Kidney (tissue), 14 donors: ENCODE data around the gene DCXR. TPM values are rescaled to one million over a fixed set of nuclear protein-coding genes. Genes with fewer than 3 reads are reported as not detected.

Source experiments
- DNase-seq, 5 donors: peaks; one replicate each; pipeline ENCODE4 v3.0.0-alpha.2; 2013 to 2020
- FAIRE-seq: peaks from 2 replicates; lab custom pipeline; 2012; peaks lifted over from hg19 to GRCh38; lab: Jason Lieb, UNC
- H3K27ac ChIP-seq, 2 donors: one replicate each; pipeline ENCODE4 v1.7.0; 2013; ENCODE audit warnings: low read depth in 2 of 2, low read length in 2 of 2, inconsistent platforms in 1 of 2
- H3K27me3 ChIP-seq: one replicate; pipeline ENCODE4 v1.7.1; 2013; ENCODE audit warnings: low read length, inconsistent platforms; ENCODE audit not compliant: control insufficient read depth, insufficient read depth
- H3K36me3 ChIP-seq, 3 donors: one replicate each; pipeline versions ENCODE4 v1.7.0 to v1.7.1; 2013; ENCODE audit warnings: low read length in 3 of 3, control low read depth in 1 of 3, inconsistent platforms in 1 of 3; ENCODE audit not compliant: insufficient read depth in 3 of 3, control insufficient read depth in 2 of 3
- H3K4me1 ChIP-seq, 3 donors: one replicate each; pipeline versions ENCODE4 v1.7.0 to v1.7.1; 2013; ENCODE audit warnings: low read length in 3 of 3, inconsistent platforms in 1 of 3, low read depth in 1 of 3; ENCODE audit not compliant: control insufficient read depth in 2 of 3, insufficient read depth in 2 of 3
- H3K4me3 ChIP-seq, 3 donors: one replicate each; pipeline versions ENCODE4 v1.7.0 to v1.8.1; 2013; ENCODE audit warnings: low read length in 3 of 3, control low read depth in 1 of 3, inconsistent platforms in 1 of 3
- H3K9ac ChIP-seq, 3 donors: one replicate each; pipeline versions ENCODE4 v1.7.0 to v1.7.1; 2013; ENCODE audit warnings: low read length in 3 of 3, control low read depth in 1 of 3, inconsistent platforms in 1 of 3
- H3K9me3 ChIP-seq, 3 donors: one replicate each; pipeline versions ENCODE4 v1.7.0 to v1.7.1; 2013; ENCODE audit warnings: low read length in 3 of 3, control low read depth in 1 of 3, inconsistent platforms in 1 of 3; ENCODE audit not compliant: control insufficient read depth in 2 of 3, insufficient read depth in 1 of 3
- CTCF ChIP-seq: IDR thresholded peaks from 3 replicates; pipeline ENCODE4 v1.5.1; 2012; ENCODE audit warnings: mild to moderate bottlenecking, moderate library complexity, borderline replicate concordance; ENCODE audit not compliant: insufficient read depth; ENCODE audit errors: extremely low read depth
- intact Hi-C: fragments of 100-400 bp; cut with DNase I; formaldehyde crosslinking; loops from one replicate; pipeline ENCODE4 v1.11.1; 2022
- polyA plus RNA-seq: library from polyadenylated mRNA; stranded (reverse); fragments of 350-450 nt; fragmentation: Illumina TruSeq; extraction: RNeasy Lipid Tissue Mini Kit (QIAGEN cat#74804); gene quantifications from one replicate; pipeline ENCODE4 v1.2.3, GENCODE V29; 2014; ENCODE audit warnings: low read depth, low replicate concordance; ENCODE audit not compliant: insufficient read depth
- total RNA-seq: library from RNA; stranded (reverse); fragmentation: NEBNext Ultra II Directional; extraction: Animal tissue kit (Norgen Biotek cat#: 25700); gene quantifications from one replicate; pipeline ENCODE4 v1.2.1, GENCODE V29; 2021
- donor health status: control.
- donor health status: control.
- donor health status: control.
- donor health status: control.
- donor health status: control.
- donor health status: DM: yes; HTN: yes; CAD: no.
- donor health status: Normal renal cell carcinoma (clear cell type).

Gene DCXR
- total and polyA plus RNA-seq, 2 donors from 2014 or later: 102 to 551 TPM

- no peaks in the 10 kb centered on the region for H3K9me3 ChIP-seq
- TF ChIP-seq CTCF: no peak
- H3K36me3 ChIP-seq: no peaks in the 10 kb centered on the region
- H3K27ac ChIP-seq: no peak overlapping the region
- FAIRE-seq: no peak
- no peaks in the 10 kb centered on the region for H3K27me3 ChIP-seq
- no peaks in the 10 kb centered on the region for H3K4me1 ChIP-seq
- no peak overlapping the region for H3K9ac ChIP-seq
- intact Hi-C loops: no loop called here
- no peak for DNase-seq
- no peak overlapping the region for H3K4me3 ChIP-seq
Observed at GRCh38 chr17:82008941-82009405, 28.5 kb downstream of the DCXR start.

GRCh38 chr17:82008258-82008940 lies 29.1 kb downstream of the DCXR start:
- Histone ChIP-seq H3K36me3 (no peaks in the 10 kb centered on the region), H3K4me3 (no peak overlapping the region), H3K9ac (no peak overlapping the region), H3K27me3 (no peaks in the 10 kb centered on the region), H3K9me3 (no peaks in the 10 kb centered on the region), H3K27ac (no peak overlapping the region), H3K4me1 (peaks cover 0 to 1% (median 0%) of the 10 kb centered on the region in 3 donors)
- no peak for FAIRE-seq
- DNase-seq: no peak
- intact Hi-C loops: no loop called here
- no peak for TF ChIP-seq CTCF

GRCh38 chr17:82007495-82008257 lies 29.8 kb downstream of the DCXR start:
- no peak for FAIRE-seq
- intact Hi-C loops: no loop called here
- Histone ChIP-seq H3K36me3 (no peaks in the 10 kb centered on the region), H3K9me3 (no peaks in the 10 kb centered on the region), H3K4me1 (peaks cover 0 to 3% (median 0%) of the 10 kb centered on the region in 3 donors), H3K4me3 (no peak overlapping the region), H3K27me3 (no peaks in the 10 kb centered on the region), H3K27ac (no peak overlapping the region), H3K9ac (no peak overlapping the region)
- DNase-seq: no peak
- no peak for TF ChIP-seq CTCF
